H9 (cell line): ENCODE measurements around the gene TPD52L1. TPM values are rescaled to one million over a fixed set of nuclear protein-coding genes. Genes with fewer than 3 reads are reported as not detected.

Experiments used
- DNase-seq: peaks from one replicate; pipeline ENCODE4 v3.0.0-alpha.2; 2017
- H2AFZ ChIP-seq: one replicate; pipeline ENCODE4 v1.6.1; 2013; ENCODE audit warnings: mild to moderate bottlenecking, low read length, control low read depth, moderate library complexity
- H2AK5ac ChIP-seq: 2 replicates; pipeline ENCODE4 v1.6.1; 2013; ENCODE audit warnings: low read length, control low read depth, mixed read lengths; ENCODE audit not compliant: insufficient read length
- H2BK120ac ChIP-seq: one replicate; pipeline ENCODE4 v1.6.1; 2013; ENCODE audit warnings: low read depth, mild to moderate bottlenecking, low read length, control low read depth, inconsistent platforms; ENCODE audit not compliant: poor library complexity, severe bottlenecking
- H2BK12ac ChIP-seq: 2 replicates; pipeline ENCODE4 v1.6.1; 2013; ENCODE audit warnings: low read length, control low read depth, mixed read lengths, low read depth; ENCODE audit not compliant: insufficient read length
- H2BK15ac ChIP-seq: 2 replicates; pipeline ENCODE4 v1.6.1; 2013; ENCODE audit warnings: low read depth, low read length, control low read depth
- H2BK20ac ChIP-seq: one replicate; pipeline ENCODE4 v1.6.1; 2013; ENCODE audit warnings: low read depth, mild to moderate bottlenecking, low read length, control low read depth, inconsistent platforms; ENCODE audit not compliant: poor library complexity, severe bottlenecking
- H2BK5ac ChIP-seq: 2 replicates; pipeline ENCODE4 v1.6.1; 2013; ENCODE audit warnings: low read length, control low read depth, mixed read lengths; ENCODE audit not compliant: insufficient read length
- H3K14ac ChIP-seq: 2 replicates; pipeline ENCODE4 v1.6.1; 2013; ENCODE audit warnings: low read length, control low read depth; ENCODE audit not compliant: insufficient read depth
- H3K18ac ChIP-seq: 2 replicates; pipeline ENCODE4 v1.6.1; 2013; ENCODE audit warnings: low read depth, mild to moderate bottlenecking, mixed read lengths, low read length, control low read depth; ENCODE audit not compliant: insufficient read length
- H3K23ac ChIP-seq: 2 replicates; pipeline ENCODE4 v1.6.1; 2013; ENCODE audit warnings: low read length, control low read depth, mixed read lengths, low read depth; ENCODE audit not compliant: insufficient read length
- H3K23me2 ChIP-seq: 2 replicates; pipeline ENCODE4 v1.6.1; 2013; ENCODE audit warnings: low read depth, mild to moderate bottlenecking, mixed read lengths, low read length, control low read depth; ENCODE audit not compliant: insufficient read length, poor library complexity, severe bottlenecking
- H3K27ac ChIP-seq: 2 replicates; pipeline ENCODE4 v1.5.1; 2013; ENCODE audit warnings: low read length, control low read depth, mixed read lengths, low read depth; ENCODE audit not compliant: insufficient read length
- H3K27me3 ChIP-seq: 2 replicates; pipeline ENCODE4 v1.6.1; 2013; ENCODE audit warnings: low read length, control low read depth, inconsistent platforms; ENCODE audit not compliant: insufficient read depth
- H3K4ac ChIP-seq: 2 replicates; pipeline ENCODE4 v1.6.1; 2013; ENCODE audit warnings: low read depth, mild to moderate bottlenecking, control low read depth, inconsistent platforms, low read length, moderate library complexity
- H3K4me1 ChIP-seq: 2 replicates; pipeline ENCODE4 v1.6.1; 2013; ENCODE audit warnings: low read length, control low read depth, inconsistent platforms; ENCODE audit not compliant: insufficient read depth
- H3K4me2 ChIP-seq: 2 replicates; pipeline ENCODE4 v1.6.1; 2013; ENCODE audit warnings: low read length, control low read depth, mixed read lengths; ENCODE audit not compliant: insufficient read length, insufficient read depth
- H3K56ac ChIP-seq: 2 replicates; pipeline ENCODE4 v1.6.1; 2013; ENCODE audit warnings: low read depth, mild to moderate bottlenecking, mixed read lengths, low read length, control low read depth; ENCODE audit not compliant: insufficient read length
- H3K79me1 ChIP-seq: 2 replicates; pipeline ENCODE4 v1.6.1; 2013; ENCODE audit warnings: low read depth, mild to moderate bottlenecking, moderate library complexity, low read length, control low read depth, inconsistent platforms; ENCODE audit not compliant: insufficient read depth, poor library complexity, severe bottlenecking
- H3K79me2 ChIP-seq: 2 replicates; pipeline ENCODE4 v1.6.1; 2013; ENCODE audit warnings: low read length, control low read depth, inconsistent platforms; ENCODE audit not compliant: insufficient read depth
- H3K9ac ChIP-seq: 2 replicates; pipeline ENCODE4 v1.6.1; 2013; ENCODE audit warnings: low read length, control low read depth, mixed read lengths; ENCODE audit not compliant: insufficient read length; ENCODE audit errors: extremely low read depth
- H3K9me3 ChIP-seq: one replicate; pipeline ENCODE4 v1.6.1; 2013; ENCODE audit warnings: low read depth, low read length, inconsistent platforms; ENCODE audit not compliant: control insufficient read depth
- H3T11ph ChIP-seq: one replicate; pipeline ENCODE4 v1.6.1; 2013; ENCODE audit warnings: mild to moderate bottlenecking, low read length, control low read depth, inconsistent platforms
- H4K20me1 ChIP-seq: one replicate; pipeline ENCODE4 v1.6.1; 2013; ENCODE audit not compliant: control insufficient read depth, insufficient read length, insufficient read depth
- H4K5ac ChIP-seq: 2 replicates; pipeline ENCODE4 v1.6.1; 2013; ENCODE audit warnings: low read depth, mild to moderate bottlenecking, mixed read lengths, low read length, control low read depth; ENCODE audit not compliant: insufficient read length
- H4K8ac ChIP-seq: replicated peaks from 2 replicates; pipeline ENCODE4 v1.6.1; 2013; ENCODE audit warnings: low read length, control low read depth, mixed read lengths, low read depth; ENCODE audit not compliant: insufficient read length
- H4K91ac ChIP-seq: 2 replicates; pipeline ENCODE4 v1.6.1; 2013; ENCODE audit warnings: low read depth, mild to moderate bottlenecking, moderate library complexity, mixed read lengths, low read length, control low read depth; ENCODE audit not compliant: insufficient read length
- H3K27ac Mint-ChIP-seq, 3 experiments: 2 replicates in 2 of 3; 3 replicates in 1 of 3; pipeline ENCODE4 v1.8.0; 2020 to 2021; ENCODE audit warnings: mixed read lengths in 3 of 3, mild to moderate bottlenecking in 1 of 3, moderate library complexity in 1 of 3
- H3K27me3 Mint-ChIP-seq: 2 replicates; pipeline ENCODE4 v1.8.0; 2021; ENCODE audit warnings: low read depth, mild to moderate bottlenecking, moderate library complexity, mixed read lengths
- H3K36me3 Mint-ChIP-seq, 3 experiments: 2 replicates in 2 of 3; 3 replicates in 1 of 3; pipeline ENCODE4 v1.8.0; 2020 to 2021; ENCODE audit warnings: low read depth in 3 of 3, mixed read lengths in 3 of 3; ENCODE audit not compliant: insufficient read depth in 1 of 3
- H3K4me1 Mint-ChIP-seq, 2 experiments: 2 replicates each; pipeline ENCODE4 v1.8.0; 2020; ENCODE audit warnings: mixed read lengths in 2 of 2
- H3K4me3 Mint-ChIP-seq, 2 experiments: 2 replicates in 1 of 2; 3 replicates in 1 of 2; pipeline ENCODE4 v1.8.0; 2020 to 2021; ENCODE audit warnings: mild to moderate bottlenecking in 2 of 2, mixed read lengths in 2 of 2, moderate library complexity in 1 of 2
- H3K9me3 Mint-ChIP-seq, 2 experiments: 2 replicates in 1 of 2; 3 replicates in 1 of 2; pipeline ENCODE4 v1.8.0; 2020; ENCODE audit warnings: mild to moderate bottlenecking in 2 of 2, mixed read lengths in 2 of 2, moderate library complexity in 1 of 2
- CTCF ChIP-seq: fragments of 200-600 bp; sonication (generic); conservative IDR thresholded peaks from 3 replicates; pipeline ENCODE4 v1.8.0; 2021; ENCODE audit warnings: antibody characterized with exemption, mild to moderate bottlenecking
- WGBS: extraction: QIAGEN DNeasy Blood & Tissue Kit; methylation state at CpG from one replicate; pipeline ENCODE4 v1.1.7; 2013; ENCODE audit warnings: missing lambda C conversion rate, low lambda C conversion rate, mixed read lengths; ENCODE audit not compliant: insufficient read length; ENCODE audit errors: extremely low coverage; 5-methylcytosine and 5-hydroxymethylcytosine counted together
- total RNA-seq: library from RNA; stranded (reverse); gene quantifications from 2 replicates; pipeline ENCODE4 v1.2.1, GENCODE V29; 2021

Gene TPD52L1
- total RNA-seq, 1 experiment from 2014 or later, result 6.6 TPM

- no peak overlapping the region for H3K27ac ChIP-seq
- no peak for TF ChIP-seq CTCF
- H3K14ac ChIP-seq, result no peak overlapping the region
- H3K56ac ChIP-seq, result no peak overlapping the region
- H2BK12ac ChIP-seq, result no peak overlapping the region
- H2BK15ac ChIP-seq, result no peak overlapping the region
- Mint-ChIP-seq H3K4me1 (no peaks in the 10 kb centered on the region), H3K36me3 (no peaks in the 10 kb centered on the region; a peak in 1 of 7 replicates), H3K4me3 (no peak overlapping the region), H3K27ac (no peak overlapping the region), H3K27me3 (no peaks in the 10 kb centered on the region), H3K9me3 (no peaks in the 10 kb centered on the region)
- H3K9me3 ChIP-seq, result no peaks in the 10 kb centered on the region
- no peaks in the 10 kb centered on the region for H3K4me1 ChIP-seq
- H4K5ac ChIP-seq, result no peak overlapping the region
- no peaks in the 10 kb centered on the region for H3K23me2 ChIP-seq
- H3T11ph ChIP-seq, result no peak overlapping the region
- H3K23ac ChIP-seq, result no peak overlapping the region
- no peak overlapping the region for H3K4me2 ChIP-seq
- no peak overlapping the region for H4K8ac ChIP-seq
- no peaks in the 10 kb centered on the region for H4K20me1 ChIP-seq
- no peak overlapping the region for H3K4ac ChIP-seq
- no peak overlapping the region for H2BK120ac ChIP-seq
- H4K91ac ChIP-seq, result no peak overlapping the region
- no peak overlapping the region for H2BK5ac ChIP-seq
- H2BK20ac ChIP-seq, result no peak overlapping the region
- 0 out of 2 replicates have a peak, but pooled peaks cover 1% of the 10 kb centered on the region for H3K79me2 ChIP-seq
- H2AFZ ChIP-seq, result no peak overlapping the region
- no peaks in the 10 kb centered on the region for H3K79me1 ChIP-seq
- no peaks in the 10 kb centered on the region for H3K27me3 ChIP-seq
- H3K18ac ChIP-seq, result no peak overlapping the region
- H2AK5ac ChIP-seq, result no peak overlapping the region
- no peak for DNase-seq
- WGBS, result no CpG with 5 or more reads among the region's 3 CpGs
- no peak overlapping the region for H3K9ac ChIP-seq
These were observed 57.1 kb downstream of the TPD52L1 start for GRCh38 chr6:125210667-125211066.
